ENCODE data around the gene EFCAB8. TPM values are rescaled to one million over a fixed set of nuclear protein-coding genes. Genes with fewer than 3 reads are reported as not detected.

EFCAB8 gene
- total RNA-seq, 1 experiment from 2014 or later: 0.09 TPM

- no peak overlapping the region for H3K23ac ChIP-seq (ENCODE audit: insufficient read length, low read depth, low read length)
- H3K18ac ChIP-seq (ENCODE audit: insufficient read length, low read depth, low read length): no peak overlapping the region
- H3K14ac ChIP-seq (ENCODE audit: insufficient read depth, low read length): no peak overlapping the region
- no peak for DNase-seq
- H3T11ph ChIP-seq (ENCODE audit: low read length): no peak overlapping the region
- peaks cover 2% of the 10 kb centered on the region for H3K27me3 Mint-ChIP-seq (ENCODE audit: low read depth)
- no peak overlapping the region for H3K9ac ChIP-seq (ENCODE audit: extremely low read depth, insufficient read length, low read length)
- peaks cover 18 to 21% of the 10 kb centered on the region in 2 experiments for H3K4me1 Mint-ChIP-seq
- no peaks in the 10 kb centered on the region for H3K9me3 Mint-ChIP-seq
- WGBS (ENCODE audit: extremely low coverage, insufficient read length, low lambda C conversion rate): no CpG with 5 or more reads among the region's 5 CpGs
- no peaks in the 10 kb centered on the region for H4K20me1 ChIP-seq (ENCODE audit: control insufficient read depth, insufficient read depth, insufficient read length)
- no peak overlapping the region for H2BK12ac ChIP-seq (ENCODE audit: insufficient read length, low read depth, low read length)
- no peaks in the 10 kb centered on the region for H3K23me2 ChIP-seq (ENCODE audit: insufficient read length, low read depth, low read length, poor library complexity, severe bottlenecking)
- H2AFZ ChIP-seq (ENCODE audit: low read length): no peak overlapping the region
- H3K27ac ChIP-seq (ENCODE audit: insufficient read length, low read depth, low read length): no peak overlapping the region
- H2BK20ac ChIP-seq (ENCODE audit: low read depth, low read length, poor library complexity, severe bottlenecking): no peak overlapping the region
- no peak overlapping the region for H2BK15ac ChIP-seq (ENCODE audit: low read depth, low read length)
- no peak overlapping the region for H3K4ac ChIP-seq (ENCODE audit: low read depth, low read length)
- H3K79me2 ChIP-seq (ENCODE audit: insufficient read depth, low read length): no peaks in the 10 kb centered on the region
- no peak overlapping the region for H3K27ac Mint-ChIP-seq
- H2BK120ac ChIP-seq (ENCODE audit: low read depth, low read length, poor library complexity, severe bottlenecking): no peak overlapping the region
- no peak overlapping the region for H3K56ac ChIP-seq (ENCODE audit: insufficient read length, low read depth, low read length)
- H3K79me1 ChIP-seq (ENCODE audit: insufficient read depth, low read depth, low read length, poor library complexity, severe bottlenecking): no peaks in the 10 kb centered on the region
- no peak overlapping the region for H4K91ac ChIP-seq (ENCODE audit: insufficient read length, low read depth, low read length)
- H2AK5ac ChIP-seq (ENCODE audit: insufficient read length, low read length): no peak overlapping the region
- no peak for TF ChIP-seq CTCF (conservative IDR thresholded peaks at IDR 0.05)
- H3K27me3 ChIP-seq (ENCODE audit: insufficient read depth, low read length): no peaks in the 10 kb centered on the region
- no peaks in the 10 kb centered on the region for H3K36me3 Mint-ChIP-seq (ENCODE audit: insufficient read depth in 1 of 3, low read depth in 3 of 3)
- no peak overlapping the region for H3K4me2 ChIP-seq (ENCODE audit: insufficient read depth, insufficient read length, low read length)
- H4K8ac ChIP-seq (replicated peaks; ENCODE audit: insufficient read length, low read depth, low read length): no peak overlapping the region
- H3K4me3 Mint-ChIP-seq: no peak overlapping the region
- no peak overlapping the region for H2BK5ac ChIP-seq (ENCODE audit: insufficient read length, low read length)
- H4K5ac ChIP-seq (ENCODE audit: insufficient read length, low read depth, low read length): no peak overlapping the region
- peaks cover 2% of the 10 kb centered on the region; the same call in 1 of the 2 replicates for H3K4me1 ChIP-seq (ENCODE audit: insufficient read depth, low read length)
- H3K9me3 ChIP-seq (ENCODE audit: control insufficient read depth, low read depth, low read length): no peaks in the 10 kb centered on the region
These were observed 24.4 kb downstream of the EFCAB8 start for GRCh38 chr20:32883081-32883480.

All from H9 (cell line).